GM23338 (cell line): ENCODE results near the gene CASKIN2. TPM values are rescaled to one million over a fixed set of nuclear protein-coding genes. Genes with fewer than 3 reads are reported as not detected.

ENCODE experiments used
- ATAC-seq: fragments of 200-7000 bp; cut with Tn5 transposase; 3 replicates; pipeline ENCODE4 v1.9.1; 2020
- DNase-seq: peaks from one replicate; pipeline ENCODE4 v3.0.0-alpha.2; 2015; ENCODE audit warnings: low spot score
- H2AFZ ChIP-seq: fragments of 200-600 bp; sonication (generic); 2 replicates; pipeline ENCODE4 v1.8.0; 2016; ENCODE audit warnings: antibody characterized with exemption, mild to moderate bottlenecking, moderate library complexity
- H3F3A ChIP-seq: fragments of 200-600 bp; sonication (generic); replicated peaks from 2 replicates; pipeline ENCODE4 v1.8.0; 2017; ENCODE audit warnings: antibody characterized with exemption, mixed run types, low read depth
- H3K27ac ChIP-seq: fragments of 200-600 bp; sonication (generic); 2 replicates; pipeline ENCODE4 v1.6.1; 2016; ENCODE audit warnings: low read depth
- H3K27me3 ChIP-seq: fragments of 200-600 bp; sonication (generic); 2 replicates; pipeline ENCODE4 v1.8.0; 2016; ENCODE audit warnings: mild to moderate bottlenecking, mixed run types, moderate library complexity; ENCODE audit not compliant: insufficient read depth
- H3K36me3 ChIP-seq: fragments of 200-600 bp; sonication (generic); 2 replicates; pipeline ENCODE4 v1.8.0; 2016; ENCODE audit warnings: mild to moderate bottlenecking; ENCODE audit not compliant: insufficient read depth
- H3K4me1 ChIP-seq: fragments of 200-600 bp; sonication (generic); 2 replicates; pipeline ENCODE4 v1.8.0; 2016; ENCODE audit warnings: mild to moderate bottlenecking, moderate library complexity; ENCODE audit not compliant: insufficient read depth
- H3K4me2 ChIP-seq: fragments of 200-600 bp; sonication (generic); 2 replicates; pipeline ENCODE4 v1.7.1; 2017; ENCODE audit warnings: mixed run types
- H3K4me3 ChIP-seq: fragments of 200-600 bp; sonication (generic); 2 replicates; pipeline ENCODE4 v1.6.1; 2016; ENCODE audit warnings: mixed run types
- H3K79me2 ChIP-seq: fragments of 200-600 bp; sonication (generic); replicated peaks from 2 replicates; pipeline ENCODE4 v1.8.0; 2017; ENCODE audit warnings: mild to moderate bottlenecking; ENCODE audit not compliant: insufficient read depth
- H3K9me2 ChIP-seq: fragments of 200-600 bp; sonication (generic); 2 replicates; pipeline ENCODE4 v1.8.0; 2017; ENCODE audit not compliant: insufficient read depth
- H4K20me1 ChIP-seq: fragments of 200-600 bp; sonication (generic); replicated peaks from 2 replicates; pipeline ENCODE4 v1.8.0; 2017; ENCODE audit warnings: mild to moderate bottlenecking; ENCODE audit not compliant: insufficient read depth
- H3K27ac Mint-ChIP-seq: 2 replicates; pipeline ENCODE4 v1.8.0; 2020; ENCODE audit warnings: inconsistent platforms, mild to moderate bottlenecking, moderate library complexity, mixed read lengths
- H3K27me3 Mint-ChIP-seq: 3 replicates; pipeline ENCODE4 v1.8.0; 2022; ENCODE audit warnings: low read depth, mild to moderate bottlenecking, moderate library complexity, mixed read lengths, inconsistent platforms; ENCODE audit not compliant: insufficient read depth, poor library complexity
- H3K36me3 Mint-ChIP-seq: 3 replicates; pipeline ENCODE4 v1.8.0; 2021; ENCODE audit warnings: low read depth, mild to moderate bottlenecking, inconsistent platforms, moderate library complexity, mixed read lengths
- H3K4me1 Mint-ChIP-seq: 3 replicates; pipeline ENCODE4 v1.8.0; 2020; ENCODE audit warnings: mild to moderate bottlenecking, inconsistent platforms, mixed read lengths
- H3K4me3 Mint-ChIP-seq: 3 replicates; pipeline ENCODE4 v1.8.0; 2021; ENCODE audit warnings: moderate library complexity, mild to moderate bottlenecking, inconsistent platforms, mixed read lengths
- H3K9me3 Mint-ChIP-seq: 3 replicates; pipeline ENCODE4 v1.8.0; 2020; ENCODE audit warnings: moderate library complexity, mild to moderate bottlenecking, inconsistent platforms, mixed read lengths
- CTCF ChIP-seq, 2 experiments: fragments of 200-600 bp in 1 of 2; sonication (generic) in 1 of 2; conservative IDR thresholded peaks; 2 replicates each; pipeline versions ENCODE4 v1.5.1 to v1.6.1; 2016 to 2017; ENCODE audit warnings: antibody characterized with exemption in 2 of 2, low read depth in 2 of 2, mild to moderate bottlenecking in 2 of 2, moderate library complexity in 1 of 2
- EZH2phosphoT487 ChIP-seq: fragments of 200-600 bp; sonication (generic); IDR thresholded peaks from one replicate; pipeline ENCODE4 v1.8.1; 2018; ENCODE audit warnings: antibody characterized with exemption; ENCODE audit not compliant: unreplicated experiment
- JUNB ChIP-seq: IDR thresholded peaks from one replicate; pipeline ENCODE4 v1.6.1; 2016; ENCODE audit warnings: antibody characterized with exemption; ENCODE audit not compliant: unreplicated experiment
- POLR2AphosphoS5 ChIP-seq: IDR thresholded peaks from 2 replicates; pipeline ENCODE4 v1.6.1; 2016; ENCODE audit warnings: antibody characterized with exemption, low read depth
- STAT1 ChIP-seq: IDR thresholded peaks from one replicate; pipeline ENCODE4 v1.6.1; 2016; ENCODE audit warnings: antibody characterized with exemption; ENCODE audit not compliant: unreplicated experiment
- ZNF114 ChIP-seq: fragments of 250-450 bp; sonication (Bioruptor Pico); IDR thresholded peaks from 2 replicates; pipeline ENCODE4 v1.5.0; 2020; ENCODE audit warnings: mild to moderate bottlenecking, moderate library complexity
- polyA plus RNA-seq: library from polyadenylated mRNA; unstranded; fragments of >200 nt; fragmentation: Nextera tagmentation; extraction: Ambion mirVana; gene quantifications from 2 replicates; pipeline ENCODE4 v1.2.1, GENCODE V29; 2016
- total RNA-seq: library from RNA; depleted of rRNA; stranded (reverse); fragments of >200 nt; shearing (Covaris generic); gene quantifications from 2 replicates; pipeline ENCODE4 v1.2.3, GENCODE V29; 2014
- TF ChIP-seq, protein P1 (sequence below): IDR thresholded peaks from one replicate; pipeline ENCODE4 v1.6.1; 2018; ENCODE audit warnings: antibody characterized with exemption; ENCODE audit not compliant: unreplicated experiment

CASKIN2 gene
- total and polyA plus RNA-seq, 2 experiments from 2014 or later: 4.9 to 21.5 TPM

- no peak for TF ChIP-seq STAT1
- TF ChIP-seq POLR2AphosphoS5: no peak
Measured at GRCh38 chr17:75557075-75557851, 41.9 kb upstream of the CASKIN2 start (continued).

- H3K27me3 Mint-ChIP-seq: peaks cover 2% of the 10 kb centered on the region
- Histone ChIP-seq H3K36me3 (no peaks in the 10 kb centered on the region), H3K79me2 (no peaks in the 10 kb centered on the region), H4K20me1 (no peaks in the 10 kb centered on the region), H2AFZ (no peak overlapping the region), H3K27ac (no peak overlapping the region), H3K9me2 (no peaks in the 10 kb centered on the region), H3K4me1 (no peaks in the 10 kb centered on the region; the same call in 1 of the 2 replicates), H3K4me3 (no peak overlapping the region), H3F3A (no peaks in the 10 kb centered on the region), H3K4me2 (no peak overlapping the region), H3K27me3 (no peaks in the 10 kb centered on the region)
- TF ChIP-seq JUNB: no peak
- TF ChIP-seq EZH2phosphoT487: no peak
- no peak for TF ChIP-seq CTCF (conservative IDR thresholded peaks at IDR 0.05; ENCODE audit: low read depth in 2 of 2)
- no peak for DNase-seq
- no peaks in the 10 kb centered on the region for H3K9me3 Mint-ChIP-seq
- no peak overlapping the region for H3K4me3 Mint-ChIP-seq
- H3K27ac Mint-ChIP-seq: no peak overlapping the region
- no peak for ATAC-seq
- peaks cover 20% of the 10 kb centered on the region for H3K4me1 Mint-ChIP-seq
- H3K36me3 Mint-ChIP-seq: no peaks in the 10 kb centered on the region; the same call in 2 of the 3 replicates
Measured at GRCh38 chr17:75555679-75556153, 40.4 kb upstream of the CASKIN2 start.

DNA sequence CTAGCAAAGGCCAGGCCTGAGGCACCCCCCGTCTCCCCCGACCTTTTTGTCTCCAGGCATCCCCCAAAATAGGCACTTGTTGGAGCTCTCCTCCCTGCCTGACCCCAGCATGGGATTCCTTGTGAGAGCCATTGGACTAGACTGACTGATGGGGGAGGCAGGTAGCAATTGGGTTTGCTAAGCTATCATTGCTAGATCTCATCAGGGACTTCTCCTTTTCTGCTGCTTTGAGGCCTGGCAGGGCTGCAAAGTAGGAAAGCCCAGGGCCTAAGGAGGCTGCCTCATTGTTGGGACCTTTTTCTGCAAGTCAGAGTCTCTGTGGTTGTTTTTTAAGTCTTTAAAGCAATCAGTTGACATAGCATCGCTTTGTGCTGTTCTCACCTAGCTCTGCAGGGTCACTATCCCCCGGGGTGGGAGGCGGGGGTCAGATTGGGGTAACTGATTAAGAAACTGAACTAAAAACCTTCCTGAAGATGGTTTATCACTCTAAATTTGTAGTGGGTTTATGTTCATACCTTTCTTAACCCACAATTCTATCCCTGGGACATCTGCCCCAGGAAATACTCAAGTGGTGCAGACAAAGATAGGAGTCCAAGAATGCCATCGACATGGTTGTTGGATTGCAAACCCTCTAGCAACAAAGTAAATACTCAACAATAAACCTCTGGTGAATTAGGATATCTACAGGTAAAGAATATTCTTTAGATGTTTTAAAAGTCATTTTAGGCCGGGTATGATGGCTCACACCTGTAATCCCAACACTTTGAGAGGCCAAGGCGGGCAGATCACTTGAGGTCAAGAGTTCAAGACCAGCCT, 38.2 kb upstream of the CASKIN2 start:
- H3K27me3 ChIP-seq: no peaks in the 10 kb centered on the region
- no peaks in the 10 kb centered on the region for H3K36me3 ChIP-seq
- H3K79me2 ChIP-seq: no peaks in the 10 kb centered on the region
- no peaks in the 10 kb centered on the region for H3K9me3 Mint-ChIP-seq
- H3K4me2 ChIP-seq: no peak overlapping the region
- H3K4me3 Mint-ChIP-seq: no peak overlapping the region; the same call in 2 of the 3 replicates
- TF ChIP-seq CTCF (conservative IDR thresholded peaks at IDR 0.05; ENCODE audit: low read depth in 2 of 2) (no peak), ZNF114 (CRISPR knock-in tag) (no peak)
- TF ChIP-seq, protein P1, sequence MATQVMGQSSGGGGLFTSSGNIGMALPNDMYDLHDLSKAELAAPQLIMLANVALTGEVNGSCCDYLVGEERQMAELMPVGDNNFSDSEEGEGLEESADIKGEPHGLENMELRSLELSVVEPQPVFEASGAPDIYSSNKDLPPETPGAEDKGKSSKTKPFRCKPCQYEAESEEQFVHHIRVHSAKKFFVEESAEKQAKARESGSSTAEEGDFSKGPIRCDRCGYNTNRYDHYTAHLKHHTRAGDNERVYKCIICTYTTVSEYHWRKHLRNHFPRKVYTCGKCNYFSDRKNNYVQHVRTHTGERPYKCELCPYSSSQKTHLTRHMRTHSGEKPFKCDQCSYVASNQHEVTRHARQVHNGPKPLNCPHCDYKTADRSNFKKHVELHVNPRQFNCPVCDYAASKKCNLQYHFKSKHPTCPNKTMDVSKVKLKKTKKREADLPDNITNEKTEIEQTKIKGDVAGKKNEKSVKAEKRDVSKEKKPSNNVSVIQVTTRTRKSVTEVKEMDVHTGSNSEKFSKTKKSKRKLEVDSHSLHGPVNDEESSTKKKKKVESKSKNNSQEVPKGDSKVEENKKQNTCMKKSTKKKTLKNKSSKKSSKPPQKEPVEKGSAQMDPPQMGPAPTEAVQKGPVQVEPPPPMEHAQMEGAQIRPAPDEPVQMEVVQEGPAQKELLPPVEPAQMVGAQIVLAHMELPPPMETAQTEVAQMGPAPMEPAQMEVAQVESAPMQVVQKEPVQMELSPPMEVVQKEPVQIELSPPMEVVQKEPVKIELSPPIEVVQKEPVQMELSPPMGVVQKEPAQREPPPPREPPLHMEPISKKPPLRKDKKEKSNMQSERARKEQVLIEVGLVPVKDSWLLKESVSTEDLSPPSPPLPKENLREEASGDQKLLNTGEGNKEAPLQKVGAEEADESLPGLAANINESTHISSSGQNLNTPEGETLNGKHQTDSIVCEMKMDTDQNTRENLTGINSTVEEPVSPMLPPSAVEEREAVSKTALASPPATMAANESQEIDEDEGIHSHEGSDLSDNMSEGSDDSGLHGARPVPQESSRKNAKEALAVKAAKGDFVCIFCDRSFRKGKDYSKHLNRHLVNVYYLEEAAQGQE: no peak
- DNase-seq: no peak
- H3K27ac Mint-ChIP-seq: no peak overlapping the region
- no peaks in the 10 kb centered on the region for H4K20me1 ChIP-seq
- H3K9me2 ChIP-seq: no peaks in the 10 kb centered on the region
- no peaks in the 10 kb centered on the region; the same call in 2 of the 3 replicates for H3K36me3 Mint-ChIP-seq
- H2AFZ ChIP-seq: no peak overlapping the region
- H3K27ac ChIP-seq: peak overlapping the region; percentile 59; the same call in 1 of the 2 replicates
- peaks cover 4% of the 10 kb centered on the region for H3K27me3 Mint-ChIP-seq
- H3K4me1 ChIP-seq: peaks cover 7% of the 10 kb centered on the region; the same call in 1 of the 2 replicates
- no peak for ATAC-seq
- peaks cover 25% of the 10 kb centered on the region for H3K4me1 Mint-ChIP-seq
- H3F3A ChIP-seq: 0 out of 2 replicates have a peak, but pooled peaks cover 7% of the 10 kb centered on the region
- no peak overlapping the region for H3K4me3 ChIP-seq
